HUES6 (cell line): ENCODE measurements around the gene HIC1.
A peak's percentile ranks its signal among the peaks of the same experiment; 100 is the strongest.
"Not testable (repeated sequence)": the region's sequence is repeated elsewhere in the genome, so short reads cannot be mapped to it uniquely, and the experiment has no call there.

Source experiments
- H3K27ac ChIP-seq: 2 replicates; pipeline ENCODE4 v1.7.0; 2013; ENCODE audit warnings: low read depth, mild to moderate bottlenecking, low read length, inconsistent platforms
- H3K27me3 ChIP-seq: 2 replicates; pipeline ENCODE4 v1.6.1; 2013; ENCODE audit warnings: low read length; ENCODE audit not compliant: control insufficient read depth, insufficient read depth
- H3K36me3 ChIP-seq: 2 replicates; pipeline ENCODE4 v1.6.1; 2013; ENCODE audit warnings: low read length; ENCODE audit not compliant: control insufficient read depth, insufficient read depth
- H3K4me1 ChIP-seq: 2 replicates; pipeline ENCODE4 v1.6.1; 2013; ENCODE audit warnings: low read length; ENCODE audit not compliant: control insufficient read depth, insufficient read depth
- H3K4me3 ChIP-seq: 2 replicates; pipeline ENCODE4 v1.5.1; 2013; ENCODE audit warnings: low read depth, low read length
- H3K9ac ChIP-seq: one replicate; pipeline ENCODE4 v1.6.1; 2013; ENCODE audit warnings: mild to moderate bottlenecking, low read length
- H3K9me3 ChIP-seq: 2 replicates; pipeline ENCODE4 v1.6.1; 2013; ENCODE audit warnings: low read depth, low read length; ENCODE audit not compliant: control insufficient read depth, insufficient read depth

Gene HIC1

GRCh38 chr17:2054512-2055291 is at the start of gene HIC1:
HIC1 (plus strand) TSS chr17:2055103; CDS start chr17:2056691, 1,588 bp downstream.
- H3K4me3 ChIP-seq = peak within 1 kb of the TSS; percentile 63
- H3K4me1 ChIP-seq = peaks cover 21% of the 10 kb centered on the region; the same call in 1 of the 2 replicates
- H3K27me3 ChIP-seq = peaks cover 90% of the 10 kb centered on the region
- no peak within 1 kb of the TSS for H3K27ac ChIP-seq
- no peaks in the 10 kb centered on the region for H3K9me3 ChIP-seq
- no peaks in the 10 kb centered on the region for H3K36me3 ChIP-seq
- H3K9ac ChIP-seq = no peak within 1 kb of the TSS

- no peak overlapping the region for H3K4me3 ChIP-seq
- peaks cover 16% of the 10 kb centered on the region for H3K4me1 ChIP-seq
- H3K27me3 ChIP-seq = peaks cover 5% of the 10 kb centered on the region
- no peaks in the 10 kb centered on the region for H3K36me3 ChIP-seq
- no peaks in the 10 kb centered on the region for H3K9me3 ChIP-seq
- no peak overlapping the region for H3K9ac ChIP-seq
- no peak overlapping the region for H3K27ac ChIP-seq
Measured at GRCh38 chr17:2008332-2009126, 46.4 kb upstream of the HIC1 start.

- Histone ChIP-seq H3K9ac (no peak overlapping the region), H3K4me3 (no peak overlapping the region), H3K4me1 (peaks cover 16% of the 10 kb centered on the region), H3K27ac (no peak overlapping the region), H3K27me3 (peaks cover 9% of the 10 kb centered on the region), H3K9me3 (no peaks in the 10 kb centered on the region), H3K36me3 (no peaks in the 10 kb centered on the region)
Measured at GRCh38 chr17:2009737-2010136, 45.2 kb upstream of the HIC1 start.

- peaks cover 13% of the 10 kb centered on the region for H3K27me3 ChIP-seq
- no peak overlapping the region for H3K9ac ChIP-seq
- no peaks in the 10 kb centered on the region for H3K36me3 ChIP-seq
- H3K4me1 ChIP-seq = peaks cover 16% of the 10 kb centered on the region
- H3K9me3 ChIP-seq = no peaks in the 10 kb centered on the region
- no peak overlapping the region for H3K27ac ChIP-seq
- no peak overlapping the region for H3K4me3 ChIP-seq
Measured at GRCh38 chr17:2011411-2012371, 43.2 kb upstream of the HIC1 start.

- Histone ChIP-seq H3K4me1 (peaks cover 16% of the 10 kb centered on the region), H3K27ac (no peak overlapping the region), H3K36me3 (no peaks in the 10 kb centered on the region), H3K9ac (no peak overlapping the region), H3K9me3 (no peaks in the 10 kb centered on the region), H3K4me3 (no peak overlapping the region), H3K27me3 (peaks cover 21% of the 10 kb centered on the region)
Measured at GRCh38 chr17:2012499-2012898, 42.4 kb upstream of the HIC1 start.

GRCh38 chr17:2013220-2013993 is 41.5 kb upstream of the HIC1 start:
- not testable (repeated sequence) for H3K4me3 ChIP-seq, H3K36me3 ChIP-seq, H3K27ac ChIP-seq, H3K9ac ChIP-seq, H3K9me3 ChIP-seq
- H3K4me1 ChIP-seq = peaks cover 16% of the 10 kb centered on the region
- peaks cover 31% of the 10 kb centered on the region for H3K27me3 ChIP-seq

- Histone ChIP-seq H3K9ac (no peak overlapping the region), H3K27ac (no peak overlapping the region), H3K4me1 (peaks cover 16% of the 10 kb centered on the region), H3K4me3 (no peak overlapping the region), H3K27me3 (peaks cover 36% of the 10 kb centered on the region), H3K36me3 (no peaks in the 10 kb centered on the region), H3K9me3 (no peaks in the 10 kb centered on the region)
Measured at GRCh38 chr17:2013994-2014317, 40.9 kb upstream of the HIC1 start.

GRCh38 chr17:2015314-2015713 is 39.6 kb upstream of the HIC1 start:
- Histone ChIP-seq H3K4me1 (peaks cover 16% of the 10 kb centered on the region), H3K9ac (no peak overlapping the region), H3K36me3 (no peaks in the 10 kb centered on the region), H3K27ac (no peak overlapping the region), H3K4me3 (no peak overlapping the region), H3K27me3 (peaks cover 50% of the 10 kb centered on the region), H3K9me3 (no peaks in the 10 kb centered on the region)

- Histone ChIP-seq H3K36me3 (no peaks in the 10 kb centered on the region), H3K27ac (no peak overlapping the region), H3K9ac (no peak overlapping the region), H3K4me1 (peaks cover 12% of the 10 kb centered on the region), H3K4me3 (no peak overlapping the region), H3K27me3 (peaks cover 61% of the 10 kb centered on the region), H3K9me3 (no peaks in the 10 kb centered on the region)
Measured at GRCh38 chr17:2016494-2016893, 38.4 kb upstream of the HIC1 start.

GRCh38 chr17:2017274-2017941 is 37.5 kb upstream of the HIC1 start:
- H3K9ac ChIP-seq = no peak overlapping the region
- no peak overlapping the region for H3K4me3 ChIP-seq
- no peak overlapping the region for H3K27ac ChIP-seq
- H3K9me3 ChIP-seq = no peaks in the 10 kb centered on the region
- H3K4me1 ChIP-seq = peaks cover 3% of the 10 kb centered on the region; the same call in 1 of the 2 replicates
- no peaks in the 10 kb centered on the region for H3K36me3 ChIP-seq
- H3K27me3 ChIP-seq = peaks cover 64% of the 10 kb centered on the region
